ENCODE measurements around the gene BACH2. TPM values are rescaled to one million over a fixed set of nuclear protein-coding genes. Genes with fewer than 3 reads are reported as not detected.

The BACH2 gene
- total RNA-seq, 1 experiment from 2014 or later = 3.3 TPM

- Histone ChIP-seq H3K27me3 (ENCODE audit: insufficient read depth, low read length) (no peaks in the 10 kb centered on the region), H3K4me1 (ENCODE audit: control insufficient read depth in 1 of 2, insufficient read depth in 2 of 2, low read length in 2 of 2) (peaks cover 0 to 20% of the 10 kb centered on the region in 2 experiments; a peak in 2 of 4 replicates), H3K27ac (ENCODE audit: low read depth, low read length) (no peak overlapping the region), H3K9me2 (ENCODE audit: insufficient read depth) (no peaks in the 10 kb centered on the region), H4K20me1 (ENCODE audit: insufficient read depth) (no peaks in the 10 kb centered on the region), H3K9ac (ENCODE audit: low read length) (no peak overlapping the region), H3K36me3 (ENCODE audit: control insufficient read depth in 1 of 2, insufficient read depth in 2 of 2, low read length in 2 of 2) (no peaks in the 10 kb centered on the region), H3K4me2 (ENCODE audit: low read length) (peak overlapping the region; percentile 50), H3K79me2 (ENCODE audit: insufficient read depth, low read length) (no peaks in the 10 kb centered on the region), H3K9me3 (ENCODE audit: control insufficient read depth in 1 of 2, insufficient read depth in 1 of 2, low read depth in 1 of 2, low read length in 2 of 2) (no peaks in the 10 kb centered on the region), H3K4me3 (replicated peaks in 1 of 2; ENCODE audit: low read depth in 1 of 2, low read length in 2 of 2) (no peak overlapping the region), H2AFZ (ENCODE audit: low read depth, low read length, poor library complexity, severe bottlenecking) (no peak overlapping the region)
- no peak for ATAC-seq
- TF ChIP-seq CEBPB (IDR thresholded peaks at IDR 0.05; ENCODE audit: low read depth) (no peak), SIN3A (IDR thresholded peaks at IDR 0.05; ENCODE audit: low read depth) (no peak), POLR2AphosphoS5 (IDR thresholded peaks at IDR 0.05; ENCODE audit: low read depth, low read length) (no peak), POLR2A (IDR thresholded peaks at IDR 0.05; ENCODE audit: borderline replicate concordance, extremely low read depth, insufficient read depth, insufficient read length) (no peak), TCF7L2 (IDR thresholded peaks at IDR 0.05; ENCODE audit: borderline replicate concordance, extremely low read depth, insufficient read depth, insufficient read length) (no peak), EZH2phosphoT487 (IDR thresholded peaks at IDR 0.05; ENCODE audit: borderline replicate concordance) (no peak), YY1 (IDR thresholded peaks at IDR 0.05; ENCODE audit: extremely low read depth, insufficient replicate concordance, low read depth, low read length) (no peak), ZNF274 (IDR thresholded peaks at IDR 0.05; ENCODE audit: low read depth, low read length) (no peak), ZBTB33 (IDR thresholded peaks at IDR 0.05; ENCODE audit: extremely low read depth, insufficient replicate concordance, low read length) (no peak), ELF1 (IDR thresholded peaks at IDR 0.05; ENCODE audit: borderline replicate concordance, low read depth) (no peak), EGR1 (IDR thresholded peaks at IDR 0.05; ENCODE audit: low read depth) (no peak), SP1 (IDR thresholded peaks at IDR 0.05; ENCODE audit: low read depth) (no peak), MAX (IDR thresholded peaks at IDR 0.05) (no peak), ZFX (IDR thresholded peaks at IDR 0.05) (no peak), CTCF (IDR thresholded peaks at IDR 0.05 in 2 of 3, conservative IDR thresholded peaks at IDR 0.05 in 1 of 3; ENCODE audit: borderline replicate concordance in 1 of 3, insufficient read depth in 1 of 3, low read depth in 2 of 3, low read length in 2 of 3) (no peak)
- TF ChIP-seq, protein P1, sequence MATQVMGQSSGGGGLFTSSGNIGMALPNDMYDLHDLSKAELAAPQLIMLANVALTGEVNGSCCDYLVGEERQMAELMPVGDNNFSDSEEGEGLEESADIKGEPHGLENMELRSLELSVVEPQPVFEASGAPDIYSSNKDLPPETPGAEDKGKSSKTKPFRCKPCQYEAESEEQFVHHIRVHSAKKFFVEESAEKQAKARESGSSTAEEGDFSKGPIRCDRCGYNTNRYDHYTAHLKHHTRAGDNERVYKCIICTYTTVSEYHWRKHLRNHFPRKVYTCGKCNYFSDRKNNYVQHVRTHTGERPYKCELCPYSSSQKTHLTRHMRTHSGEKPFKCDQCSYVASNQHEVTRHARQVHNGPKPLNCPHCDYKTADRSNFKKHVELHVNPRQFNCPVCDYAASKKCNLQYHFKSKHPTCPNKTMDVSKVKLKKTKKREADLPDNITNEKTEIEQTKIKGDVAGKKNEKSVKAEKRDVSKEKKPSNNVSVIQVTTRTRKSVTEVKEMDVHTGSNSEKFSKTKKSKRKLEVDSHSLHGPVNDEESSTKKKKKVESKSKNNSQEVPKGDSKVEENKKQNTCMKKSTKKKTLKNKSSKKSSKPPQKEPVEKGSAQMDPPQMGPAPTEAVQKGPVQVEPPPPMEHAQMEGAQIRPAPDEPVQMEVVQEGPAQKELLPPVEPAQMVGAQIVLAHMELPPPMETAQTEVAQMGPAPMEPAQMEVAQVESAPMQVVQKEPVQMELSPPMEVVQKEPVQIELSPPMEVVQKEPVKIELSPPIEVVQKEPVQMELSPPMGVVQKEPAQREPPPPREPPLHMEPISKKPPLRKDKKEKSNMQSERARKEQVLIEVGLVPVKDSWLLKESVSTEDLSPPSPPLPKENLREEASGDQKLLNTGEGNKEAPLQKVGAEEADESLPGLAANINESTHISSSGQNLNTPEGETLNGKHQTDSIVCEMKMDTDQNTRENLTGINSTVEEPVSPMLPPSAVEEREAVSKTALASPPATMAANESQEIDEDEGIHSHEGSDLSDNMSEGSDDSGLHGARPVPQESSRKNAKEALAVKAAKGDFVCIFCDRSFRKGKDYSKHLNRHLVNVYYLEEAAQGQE (IDR thresholded peaks at IDR 0.05; ENCODE audit: low read depth) = no peak
- TF ChIP-seq, protein P2, sequence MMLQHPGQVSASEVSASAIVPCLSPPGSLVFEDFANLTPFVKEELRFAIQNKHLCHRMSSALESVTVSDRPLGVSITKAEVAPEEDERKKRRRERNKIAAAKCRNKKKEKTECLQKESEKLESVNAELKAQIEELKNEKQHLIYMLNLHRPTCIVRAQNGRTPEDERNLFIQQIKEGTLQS (IDR thresholded peaks at IDR 0.05) = no peak
- DNase-seq (ENCODE audit: low read depth, low spot score) = no peak
- ChIA-PET RAD21 (ENCODE audit: low non-redundant PET in 1 of 2, low total read pairs in 2 of 2, uncharacterized antibody in 2 of 2, unreplicated experiment in 2 of 2) (no interaction called here), POLR2A (no interaction called here), CTCF (no interaction called here)
- BruUV-seq (replicated peaks) = no TSS peak
- intact Hi-C loops (cut with micrococcal nuclease) = no loop called here
Measured at GRCh38 chr6:90087106-90087833, 209.4 kb downstream of the BACH2 start.

All from HCT116 (cell line).